ENCODE measurements around the gene LDLRAP1. TPM values are rescaled to one million over a fixed set of nuclear protein-coding genes. Genes with fewer than 3 reads are reported as not detected.

The LDLRAP1 gene
- total RNA-seq, 1 experiment from 2014 or later = 13.7 TPM

- in situ Hi-C loops (cut with HindIII; ENCODE audit: low pct_unique_long_range_greater_than_20kb, low sequenced_read_pairs) = no loop called here
- DNase-seq (ENCODE audit: low read depth, low spot score) = no peak
Observed at GRCh38 chr1:25566730-25567341, 23.4 kb downstream of the LDLRAP1 start.

GRCh38 chr1:25567710-25568089 is 24.3 kb downstream of the LDLRAP1 start:
- no peak for DNase-seq (ENCODE audit: low read depth, low spot score)
- in situ Hi-C loops (cut with HindIII; ENCODE audit: low pct_unique_long_range_greater_than_20kb, low sequenced_read_pairs) = no loop called here

GRCh38 chr1:25568090-25568833 is 24.9 kb downstream of the LDLRAP1 start:
- no peak for DNase-seq (ENCODE audit: low read depth, low spot score)
- in situ Hi-C loops (cut with HindIII; ENCODE audit: low pct_unique_long_range_greater_than_20kb, low sequenced_read_pairs) = no loop called here

DNA sequence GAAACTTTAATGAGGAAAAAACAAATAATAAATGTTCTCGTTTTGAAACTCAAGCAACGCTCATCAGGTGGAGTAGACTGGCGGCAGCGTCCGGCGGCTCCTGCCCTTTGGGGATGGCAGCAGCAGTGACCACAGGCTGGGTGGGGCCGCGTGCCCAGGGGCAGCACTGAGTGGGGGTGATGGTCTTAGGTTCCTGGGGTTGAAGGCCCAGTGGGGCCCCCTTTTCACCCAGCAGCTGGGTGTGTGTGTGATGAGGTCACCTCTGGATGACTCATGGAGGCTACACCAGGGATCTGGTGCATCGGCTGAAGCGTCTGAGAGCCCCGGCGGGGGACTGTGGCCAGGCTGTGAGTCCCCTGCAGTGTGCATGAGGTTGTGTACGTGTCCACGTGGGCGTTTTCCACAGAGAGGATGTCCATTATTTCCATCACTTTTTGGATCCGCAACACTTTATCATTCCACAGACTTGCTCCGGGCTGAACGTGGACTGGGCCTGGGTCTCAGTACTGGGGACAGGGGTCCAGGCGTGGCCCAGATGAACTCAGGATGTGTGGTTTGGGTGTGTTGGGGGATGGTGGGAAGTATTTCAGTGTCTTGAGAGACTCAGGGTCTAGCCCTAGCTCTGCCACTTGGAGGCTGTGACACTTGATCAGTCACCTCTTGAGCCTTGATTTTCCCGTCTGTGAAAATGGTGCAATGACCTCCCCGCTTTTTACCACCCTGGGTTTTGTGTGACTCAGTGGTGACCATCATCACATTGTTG is 25.6 kb downstream of the LDLRAP1 start:
- in situ Hi-C loops (cut with HindIII; ENCODE audit: low pct_unique_long_range_greater_than_20kb, low sequenced_read_pairs) = no loop called here
- no peak for DNase-seq (ENCODE audit: low read depth, low spot score)

- in situ Hi-C loops (cut with HindIII; ENCODE audit: low pct_unique_long_range_greater_than_20kb, low sequenced_read_pairs) = no loop called here
- no peak for DNase-seq (ENCODE audit: low read depth, low spot score)
Observed at GRCh38 chr1:25569597-25570396, 26.4 kb downstream of the LDLRAP1 start.

- DNase-seq (ENCODE audit: low read depth, low spot score) = no peak
- in situ Hi-C loops (cut with HindIII; ENCODE audit: low pct_unique_long_range_greater_than_20kb, low sequenced_read_pairs) = no loop called here
Observed at GRCh38 chr1:25570798-25571521, 27.6 kb downstream of the LDLRAP1 start.

- in situ Hi-C loops (cut with HindIII; ENCODE audit: low pct_unique_long_range_greater_than_20kb, low sequenced_read_pairs) = no loop called here
- DNase-seq (ENCODE audit: low read depth, low spot score) = no peak
Observed at GRCh38 chr1:25571522-25571970, 28.1 kb downstream of the LDLRAP1 start.

- no peak for DNase-seq (ENCODE audit: low read depth, low spot score)
- in situ Hi-C loops (cut with HindIII; ENCODE audit: low pct_unique_long_range_greater_than_20kb, low sequenced_read_pairs) = no loop called here
Observed at GRCh38 chr1:25572107-25572506, 28.7 kb downstream of the LDLRAP1 start.

- in situ Hi-C loops (cut with HindIII; ENCODE audit: low pct_unique_long_range_greater_than_20kb, low sequenced_read_pairs) = no loop called here
- peak; percentile 55 for DNase-seq (ENCODE audit: low read depth, low spot score)
Observed at GRCh38 chr1:25572708-25573590, 29.5 kb downstream of the LDLRAP1 start.

GRCh38 chr1:25573591-25573930 is 30.2 kb downstream of the LDLRAP1 start:
- in situ Hi-C loops (cut with HindIII; ENCODE audit: low pct_unique_long_range_greater_than_20kb, low sequenced_read_pairs) = no loop called here

DNA sequence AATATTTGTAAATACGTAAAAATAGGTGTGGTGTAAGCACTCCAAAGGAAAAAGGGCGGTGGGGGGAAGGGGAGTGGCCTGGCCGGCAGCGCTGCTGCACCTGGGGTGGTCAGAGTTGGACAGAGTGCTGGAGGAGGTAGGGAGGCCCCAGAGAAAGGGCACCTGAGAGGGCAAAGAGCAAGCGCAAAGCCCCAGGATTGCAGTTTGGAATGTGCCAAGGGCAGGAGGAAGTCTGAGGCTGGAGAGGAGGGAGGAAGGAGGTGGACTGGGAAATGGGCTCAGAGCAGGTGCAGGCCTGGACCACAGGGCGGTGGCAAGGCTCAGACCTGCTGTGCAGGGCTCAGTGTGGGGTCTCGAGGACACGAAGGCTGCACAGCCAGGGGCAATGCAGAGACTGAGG is 30.6 kb downstream of the LDLRAP1 start:
- in situ Hi-C loops (cut with HindIII; ENCODE audit: low pct_unique_long_range_greater_than_20kb, low sequenced_read_pairs) = no loop called here
- no peak for DNase-seq (ENCODE audit: low read depth, low spot score)

More at GRCh38 chr1:25573591-25573930, 30.2 kb downstream of the LDLRAP1 start:
- DNase-seq (ENCODE audit: low read depth, low spot score) = no peak

GRCh38 chr1:25575191-25575590 is 31.8 kb downstream of the LDLRAP1 start:
- DNase-seq (ENCODE audit: low read depth, low spot score) = no peak
- in situ Hi-C loops (cut with HindIII; ENCODE audit: low pct_unique_long_range_greater_than_20kb, low sequenced_read_pairs) = no loop called here

DNA sequence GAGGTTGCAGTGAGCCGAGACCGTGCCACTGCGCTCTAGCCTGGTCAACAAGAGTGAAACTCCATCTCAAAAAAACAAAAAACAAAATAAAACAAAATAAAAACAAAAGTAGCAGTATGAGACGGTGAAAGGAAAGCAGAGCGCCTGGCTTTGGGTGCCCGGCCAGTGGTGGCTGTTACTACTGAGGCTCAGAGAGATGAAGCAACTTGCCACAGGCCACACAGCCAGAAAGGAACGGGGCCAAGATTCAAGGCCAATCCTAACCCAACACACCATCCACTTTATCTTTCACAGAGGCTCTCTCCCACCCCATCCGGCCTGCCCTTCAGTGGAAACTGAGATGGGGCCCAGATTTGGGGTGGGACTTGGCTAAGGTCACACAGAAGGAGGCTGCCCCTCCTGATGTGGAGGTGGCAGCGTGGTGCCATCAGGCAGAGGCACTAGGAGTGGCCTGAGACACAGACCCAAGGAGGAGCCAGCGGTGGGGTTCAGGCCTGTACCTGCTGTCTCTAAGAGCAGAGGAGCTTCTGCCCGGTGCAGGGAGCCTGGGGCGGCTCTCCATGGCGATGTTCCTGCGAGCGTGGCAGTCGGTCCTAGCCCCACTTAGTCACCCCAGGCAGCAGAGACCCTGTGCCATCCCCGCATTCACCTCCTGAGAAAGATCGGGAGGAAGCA is 33.2 kb downstream of the LDLRAP1 start:
- no peak for DNase-seq (ENCODE audit: low read depth, low spot score)
- in situ Hi-C loops (cut with HindIII; ENCODE audit: low pct_unique_long_range_greater_than_20kb, low sequenced_read_pairs) = no loop called here

GRCh38 chr1:25577134-25577920 is 33.9 kb downstream of the LDLRAP1 start:
- DNase-seq (ENCODE audit: low read depth, low spot score) = no peak

More at GRCh38 chr1:25577134-25577920, 33.9 kb downstream of the LDLRAP1 start:
- in situ Hi-C loops (cut with HindIII; ENCODE audit: low pct_unique_long_range_greater_than_20kb, low sequenced_read_pairs) = no loop called here
